DND-41 (cell line): ENCODE measurements around the gene SLC44A3.
A peak's percentile ranks its signal among the peaks of the same experiment; 100 is the strongest.

Experiments
- ATAC-seq: fragments of 200-7000 bp; cut with Tn5 transposase; 3 replicates; pipeline ENCODE4 v1.9.1; 2021; ENCODE audit warnings: low read depth; ENCODE audit not compliant: insufficient read depth
- DNase-seq: peaks from one replicate; pipeline ENCODE4 v3.0.0-alpha.2; 2020
- H2AFZ ChIP-seq: 2 replicates; pipeline ENCODE4 v1.6.0; 2012; ENCODE audit warnings: low read depth, low read length
- H3K27ac ChIP-seq: 2 replicates; pipeline ENCODE4 v1.5.1; 2012; ENCODE audit warnings: low read length, inconsistent platforms
- H3K27me3 ChIP-seq: fragments of 200-600 bp; sonication (generic); 2 replicates; pipeline ENCODE4 v1.6.0; 2012; ENCODE audit warnings: low read length, mild to moderate bottlenecking, inconsistent platforms; ENCODE audit not compliant: insufficient read depth, poor library complexity
- H3K36me3 ChIP-seq: 2 replicates; pipeline ENCODE4 v1.5.1; 2012; ENCODE audit warnings: low read length, inconsistent platforms; ENCODE audit not compliant: insufficient read depth
- H3K4me1 ChIP-seq: 2 replicates; pipeline ENCODE4 v1.5.1; 2012; ENCODE audit warnings: mild to moderate bottlenecking, low read length; ENCODE audit not compliant: insufficient read depth
- H3K4me2 ChIP-seq: 2 replicates; pipeline ENCODE4 v1.6.0; 2012; ENCODE audit warnings: mild to moderate bottlenecking, moderate library complexity, low read length, inconsistent platforms; ENCODE audit not compliant: insufficient read depth
- H3K4me3 ChIP-seq, 2 experiments: fragments of 200-600 bp in 1 of 2; shearing (Covaris generic) in 1 of 2; 2 replicates each; pipeline ENCODE4 v1.5.1; 2012 to 2016; ENCODE audit warnings: inconsistent platforms in 2 of 2, low read length in 2 of 2, mild to moderate bottlenecking in 2 of 2, low read depth in 1 of 2, moderate library complexity in 1 of 2
- H3K79me2 ChIP-seq: 2 replicates; pipeline ENCODE4 v1.6.0; 2012; ENCODE audit warnings: low read length, inconsistent platforms; ENCODE audit not compliant: insufficient read depth
- H3K9ac ChIP-seq: 2 replicates; pipeline ENCODE4 v1.6.0; 2012; ENCODE audit warnings: low read depth, mild to moderate bottlenecking, inconsistent platforms, low read length, moderate library complexity
- H3K9me3 ChIP-seq: 2 replicates; pipeline ENCODE4 v1.5.1; 2012; ENCODE audit warnings: low read length, moderate library complexity, mild to moderate bottlenecking, inconsistent platforms; ENCODE audit not compliant: insufficient read depth, severe bottlenecking
- H4K20me1 ChIP-seq: 2 replicates; pipeline ENCODE4 v1.6.0; 2012; ENCODE audit warnings: low read length; ENCODE audit not compliant: insufficient read depth
- EZH2 ChIP-seq: IDR thresholded peaks from 3 replicates; pipeline ENCODE4 v1.6.1; 2012; ENCODE audit warnings: borderline replicate concordance, low read depth, mild to moderate bottlenecking, moderate library complexity, low read length, inconsistent platforms; ENCODE audit not compliant: severe bottlenecking
- TF ChIP-seq, protein P1 (sequence below): IDR thresholded peaks from 2 replicates; pipeline ENCODE4 v1.5.1; 2012; ENCODE audit warnings: borderline replicate concordance, low read length, moderate library complexity, mild to moderate bottlenecking; ENCODE audit not compliant: poor library complexity, severe bottlenecking; ENCODE audit errors: extremely low read depth

The SLC44A3 gene

DNA sequence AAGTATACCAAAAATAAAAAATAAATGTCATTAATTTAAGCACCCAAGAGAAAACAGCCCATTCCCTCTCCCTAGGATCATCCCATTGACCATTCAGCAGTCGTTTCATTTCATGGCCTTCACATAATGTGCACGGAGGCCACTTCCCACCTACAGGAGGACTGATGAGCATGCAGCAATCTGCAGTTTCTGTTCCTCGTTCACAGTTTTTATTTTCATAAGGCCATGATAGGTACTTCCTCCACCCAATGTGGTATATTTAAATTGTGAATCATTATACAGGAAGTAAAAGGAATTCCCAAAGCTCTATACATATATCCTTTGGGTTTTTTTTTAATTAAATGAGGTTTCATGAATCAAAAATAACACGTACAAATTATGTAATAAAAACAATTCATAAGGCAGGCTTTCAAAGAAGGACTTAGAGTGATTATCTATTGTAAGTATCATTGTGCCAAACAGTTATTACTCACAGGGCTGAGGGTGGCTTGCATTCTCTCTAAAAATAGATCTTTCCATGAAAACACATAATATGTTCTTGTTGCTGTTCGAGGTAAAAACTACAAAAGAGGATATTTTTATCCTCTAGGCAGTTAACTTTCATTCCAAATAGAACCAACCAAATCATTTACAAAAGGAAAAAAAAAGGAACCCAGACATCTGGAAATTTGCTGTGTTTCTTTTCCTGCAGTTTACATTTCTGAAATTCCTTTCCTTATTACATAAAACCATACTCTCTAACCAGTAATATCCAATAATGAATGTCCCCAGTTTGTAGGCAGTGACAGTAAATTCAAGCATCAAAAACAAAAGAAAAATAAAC, 27.5 kb upstream of the SLC44A3 start:
- H2AFZ ChIP-seq: no peak overlapping the region

DNA sequence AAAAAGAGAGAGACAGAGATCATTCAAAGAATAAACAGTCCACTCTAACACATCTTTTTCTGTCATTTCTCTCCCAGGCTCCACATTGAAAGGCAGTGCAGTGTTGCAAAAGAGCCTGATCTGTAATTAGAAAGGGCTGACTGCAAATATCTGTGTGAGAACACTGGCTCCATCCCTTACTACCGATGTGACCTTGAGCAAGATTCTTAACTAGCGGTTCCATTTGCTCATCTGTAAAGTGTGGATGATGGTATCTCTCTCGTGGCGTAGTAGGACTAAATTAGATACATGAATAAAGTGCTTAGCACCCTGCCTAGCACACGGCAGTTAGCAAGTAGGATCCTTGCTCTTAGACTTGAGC, 26.9 kb upstream of the SLC44A3 start:
- peaks cover 27% of the 10 kb centered on the region for H3K4me1 ChIP-seq
- no peak overlapping the region for H2AFZ ChIP-seq
- no peak for DNase-seq
- no peaks in the 10 kb centered on the region for H3K79me2 ChIP-seq
- H3K4me3 ChIP-seq: no peak overlapping the region
- TF ChIP-seq, protein P1, sequence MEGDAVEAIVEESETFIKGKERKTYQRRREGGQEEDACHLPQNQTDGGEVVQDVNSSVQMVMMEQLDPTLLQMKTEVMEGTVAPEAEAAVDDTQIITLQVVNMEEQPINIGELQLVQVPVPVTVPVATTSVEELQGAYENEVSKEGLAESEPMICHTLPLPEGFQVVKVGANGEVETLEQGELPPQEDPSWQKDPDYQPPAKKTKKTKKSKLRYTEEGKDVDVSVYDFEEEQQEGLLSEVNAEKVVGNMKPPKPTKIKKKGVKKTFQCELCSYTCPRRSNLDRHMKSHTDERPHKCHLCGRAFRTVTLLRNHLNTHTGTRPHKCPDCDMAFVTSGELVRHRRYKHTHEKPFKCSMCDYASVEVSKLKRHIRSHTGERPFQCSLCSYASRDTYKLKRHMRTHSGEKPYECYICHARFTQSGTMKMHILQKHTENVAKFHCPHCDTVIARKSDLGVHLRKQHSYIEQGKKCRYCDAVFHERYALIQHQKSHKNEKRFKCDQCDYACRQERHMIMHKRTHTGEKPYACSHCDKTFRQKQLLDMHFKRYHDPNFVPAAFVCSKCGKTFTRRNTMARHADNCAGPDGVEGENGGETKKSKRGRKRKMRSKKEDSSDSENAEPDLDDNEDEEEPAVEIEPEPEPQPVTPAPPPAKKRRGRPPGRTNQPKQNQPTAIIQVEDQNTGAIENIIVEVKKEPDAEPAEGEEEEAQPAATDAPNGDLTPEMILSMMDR: no peak
- no peak for TF ChIP-seq EZH2
- H3K27ac ChIP-seq: no peak overlapping the region
- H4K20me1 ChIP-seq: no peaks in the 10 kb centered on the region
- no peaks in the 10 kb centered on the region for H3K36me3 ChIP-seq
- no peak overlapping the region for H3K9ac ChIP-seq
- no peaks in the 10 kb centered on the region for H3K27me3 ChIP-seq
- H3K9me3 ChIP-seq: no peaks in the 10 kb centered on the region
- H3K4me2 ChIP-seq: no peak overlapping the region
- ATAC-seq: no peak

More for the DNA sequence above, 27.5 kb upstream of the SLC44A3 start:
- Histone ChIP-seq H3K36me3 (no peaks in the 10 kb centered on the region), H3K9ac (no peak overlapping the region), H3K4me1 (peaks cover 27% of the 10 kb centered on the region), H3K79me2 (no peaks in the 10 kb centered on the region), H3K4me3 (no peak overlapping the region), H3K9me3 (no peaks in the 10 kb centered on the region), H3K27me3 (no peaks in the 10 kb centered on the region), H4K20me1 (no peaks in the 10 kb centered on the region), H3K27ac (no peak overlapping the region), H3K4me2 (no peak overlapping the region)
- TF ChIP-seq EZH2: no peak
- TF ChIP-seq, protein P1: no peak
- DNase-seq (no peak), ATAC-seq (0 out of 3 replicates have a peak, but pooled peaks have one; percentile 27)

DNA sequence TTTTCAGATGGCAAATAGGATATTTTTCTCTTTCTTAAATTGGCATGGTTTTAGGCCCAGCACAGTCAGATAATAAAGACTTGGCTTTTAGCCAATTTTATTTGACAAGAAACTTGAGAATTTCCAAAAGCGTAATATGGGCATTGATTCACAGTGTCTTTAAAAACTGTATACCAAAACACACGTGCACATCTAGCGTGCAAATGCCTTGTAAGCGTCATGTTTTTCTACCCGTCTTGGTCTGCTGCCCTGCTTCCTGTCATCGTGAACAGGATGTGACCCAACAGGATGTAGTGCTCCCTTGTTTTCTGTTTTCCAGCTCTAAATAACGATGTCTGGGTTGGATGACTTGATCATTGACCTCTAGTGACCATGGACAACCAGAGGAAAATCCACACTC, 24.7 kb upstream of the SLC44A3 start:
- Histone ChIP-seq H3K4me1 (peaks cover 26% of the 10 kb centered on the region), H3K4me2 (no peak overlapping the region), H3K27ac (no peak overlapping the region), H3K36me3 (no peaks in the 10 kb centered on the region), H2AFZ (peak overlapping the region; percentile 12; the same call in 1 of the 2 replicates), H3K4me3 (no peak overlapping the region), H3K9ac (no peak overlapping the region), H4K20me1 (no peaks in the 10 kb centered on the region), H3K9me3 (no peaks in the 10 kb centered on the region), H3K27me3 (no peaks in the 10 kb centered on the region), H3K79me2 (no peaks in the 10 kb centered on the region)
- no peak for TF ChIP-seq EZH2
- TF ChIP-seq, protein P1: no peak
- DNase-seq (no peak), ATAC-seq (no peak; the same call in 2 of the 3 replicates)
